Astrocyte (in vitro differentiated cells and primary cell): ENCODE measurements around the gene DNAH17. TPM values are rescaled to one million over a fixed set of nuclear protein-coding genes. Genes with fewer than 3 reads are reported as not detected.

Experiments
- DNase-seq: peaks from one replicate; pipeline ENCODE4 v3.0.0-alpha.2; 2010; ENCODE audit warnings: low read depth
- FAIRE-seq: peaks from 2 replicates; lab custom pipeline; 2011; peaks lifted over from hg19 to GRCh38; lab: Jason Lieb, UNC
- H2AFZ ChIP-seq: 2 replicates; pipeline ENCODE4 v1.6.0; 2012; ENCODE audit warnings: low read depth, low read length, inconsistent platforms
- H3K27ac ChIP-seq: 2 replicates; pipeline ENCODE4 v1.5.1; 2011; ENCODE audit warnings: low read depth, low read length, inconsistent platforms
- H3K27me3 ChIP-seq: 2 replicates; pipeline ENCODE4 v1.6.0; 2011; ENCODE audit warnings: low read length, inconsistent platforms; ENCODE audit not compliant: insufficient read depth
- H3K36me3 ChIP-seq: 2 replicates; pipeline ENCODE4 v1.5.1; 2011; ENCODE audit warnings: low read length, inconsistent platforms; ENCODE audit not compliant: insufficient read depth
- H3K4me1 ChIP-seq: 2 replicates; pipeline ENCODE4 v1.5.1; 2011; ENCODE audit warnings: low read length, inconsistent platforms; ENCODE audit not compliant: insufficient read depth
- H3K4me2 ChIP-seq: 2 replicates; pipeline ENCODE4 v1.6.0; 2012; ENCODE audit warnings: low read length, inconsistent platforms
- H3K4me3 ChIP-seq: 2 replicates; pipeline ENCODE4 v1.5.1; 2011; ENCODE audit warnings: low read depth, mild to moderate bottlenecking, low read length, inconsistent platforms; ENCODE audit not compliant: insufficient read depth
- H3K79me2 ChIP-seq: 2 replicates; pipeline ENCODE4 v1.6.0; 2012; ENCODE audit warnings: mild to moderate bottlenecking, low read length, inconsistent platforms; ENCODE audit not compliant: insufficient read depth
- H3K9ac ChIP-seq: 2 replicates; pipeline ENCODE4 v1.6.0; 2012; ENCODE audit warnings: mild to moderate bottlenecking, low read length, inconsistent platforms
- H3K9me3 ChIP-seq: 2 replicates; pipeline ENCODE4 v1.5.1; 2012; ENCODE audit warnings: low read depth, mild to moderate bottlenecking, low read length, inconsistent platforms; ENCODE audit not compliant: insufficient read depth
- H4K20me1 ChIP-seq: 2 replicates; pipeline ENCODE4 v1.6.0; 2012; ENCODE audit warnings: low read length, inconsistent platforms; ENCODE audit not compliant: insufficient read depth
- H3K27ac Mint-ChIP-seq: one replicate; pipeline ENCODE4 v1.8.0; 2021; ENCODE audit warnings: mild to moderate bottlenecking, mixed read lengths; ENCODE audit not compliant: unreplicated experiment
- H3K27me3 Mint-ChIP-seq: one replicate; pipeline ENCODE4 v1.8.0; 2021; ENCODE audit warnings: low read depth, mixed read lengths; ENCODE audit not compliant: unreplicated experiment
- H3K36me3 Mint-ChIP-seq: one replicate; pipeline ENCODE4 v1.8.0; 2021; ENCODE audit warnings: low read depth, mixed read lengths; ENCODE audit not compliant: unreplicated experiment
- H3K4me1 Mint-ChIP-seq: one replicate; pipeline ENCODE4 v1.8.0; 2021; ENCODE audit warnings: low read depth, mixed read lengths; ENCODE audit not compliant: unreplicated experiment
- H3K4me3 Mint-ChIP-seq: one replicate; pipeline ENCODE4 v1.8.0; 2021; ENCODE audit warnings: mild to moderate bottlenecking, moderate library complexity, mixed read lengths; ENCODE audit not compliant: unreplicated experiment
- H3K9me3 Mint-ChIP-seq: one replicate; pipeline ENCODE4 v1.8.0; 2021; ENCODE audit warnings: mild to moderate bottlenecking, mixed read lengths; ENCODE audit not compliant: unreplicated experiment
- CTCF ChIP-seq: IDR thresholded peaks from 2 replicates; pipeline ENCODE4 v1.5.1; 2011; ENCODE audit warnings: low read depth, mild to moderate bottlenecking, inconsistent platforms, low read length, moderate library complexity; ENCODE audit not compliant: insufficient read depth
- EZH2 ChIP-seq: IDR thresholded peaks from 2 replicates; pipeline ENCODE4 v1.6.1; 2012; ENCODE audit warnings: mild to moderate bottlenecking, low read length, inconsistent platforms; ENCODE audit not compliant: insufficient read depth
- total RNA-seq: library from RNA; stranded (reverse); gene quantifications from 2 replicates; pipeline ENCODE4 v1.2.1, GENCODE V29; 2021

Gene DNAH17
- total RNA-seq, 1 donor from 2014 or later = 0.14 TPM

GRCh38 chr17:78585006-78585630, 7.9 kb upstream of the DNAH17 start:
- H4K20me1 ChIP-seq = no peaks in the 10 kb centered on the region
- no peaks in the 10 kb centered on the region for H3K27me3 ChIP-seq
- Mint-ChIP-seq H3K9me3 (peaks cover 6% of the 10 kb centered on the region), H3K27ac (no peak overlapping the region), H3K36me3 (no peaks in the 10 kb centered on the region), H3K27me3 (peaks cover 42% of the 10 kb centered on the region), H3K4me1 (peaks cover 7% of the 10 kb centered on the region), H3K4me3 (no peak overlapping the region)
- H2AFZ ChIP-seq = no peak overlapping the region
- no peak overlapping the region for H3K27ac ChIP-seq
- no peak for TF ChIP-seq EZH2
- TF ChIP-seq CTCF = no peak
- H3K4me1 ChIP-seq = no peaks in the 10 kb centered on the region
- no peaks in the 10 kb centered on the region for H3K36me3 ChIP-seq
- no peaks in the 10 kb centered on the region for H3K9me3 ChIP-seq
- H3K4me3 ChIP-seq = no peak overlapping the region
- H3K9ac ChIP-seq = no peak overlapping the region
- no peaks in the 10 kb centered on the region for H3K79me2 ChIP-seq
- FAIRE-seq (no peak), DNase-seq (no peak)
- no peak overlapping the region for H3K4me2 ChIP-seq

GRCh38 chr17:78583091-78583490, 5.9 kb upstream of the DNAH17 start:
- TF ChIP-seq CTCF (no peak), EZH2 (no peak)
- Mint-ChIP-seq H3K4me1 (no peaks in the 10 kb centered on the region), H3K36me3 (no peaks in the 10 kb centered on the region), H3K4me3 (no peak overlapping the region), H3K27me3 (peaks cover 50% of the 10 kb centered on the region), H3K27ac (no peak overlapping the region), H3K9me3 (peaks cover 4% of the 10 kb centered on the region)
- no peak for DNase-seq
- no peaks in the 10 kb centered on the region for H3K27me3 ChIP-seq
- H3K4me2 ChIP-seq = no peak overlapping the region
- H3K79me2 ChIP-seq = no peaks in the 10 kb centered on the region
- H3K36me3 ChIP-seq = no peaks in the 10 kb centered on the region
- FAIRE-seq = no peak
- H3K4me3 ChIP-seq = no peak overlapping the region
- H3K4me1 ChIP-seq = no peaks in the 10 kb centered on the region
- no peak overlapping the region for H3K27ac ChIP-seq
- no peak overlapping the region for H2AFZ ChIP-seq
- no peaks in the 10 kb centered on the region for H3K9me3 ChIP-seq
- no peaks in the 10 kb centered on the region for H4K20me1 ChIP-seq
- H3K9ac ChIP-seq = no peak overlapping the region

- DNase-seq (no peak), FAIRE-seq (no peak)
- H3K79me2 ChIP-seq = no peaks in the 10 kb centered on the region
- H3K4me1 ChIP-seq = no peaks in the 10 kb centered on the region
- Mint-ChIP-seq H3K4me3 (no peak overlapping the region), H3K27me3 (peaks cover 36% of the 10 kb centered on the region), H3K4me1 (no peaks in the 10 kb centered on the region), H3K9me3 (peaks cover 4% of the 10 kb centered on the region), H3K36me3 (no peaks in the 10 kb centered on the region), H3K27ac (no peak overlapping the region)
- no peaks in the 10 kb centered on the region for H4K20me1 ChIP-seq
- H3K27ac ChIP-seq = no peak overlapping the region
- no peak overlapping the region for H3K9ac ChIP-seq
- H3K36me3 ChIP-seq = no peaks in the 10 kb centered on the region
- H3K9me3 ChIP-seq = no peaks in the 10 kb centered on the region
- H3K4me2 ChIP-seq = no peak overlapping the region
- no peak for TF ChIP-seq EZH2
- no peak for TF ChIP-seq CTCF
- no peak overlapping the region for H3K4me3 ChIP-seq
- H2AFZ ChIP-seq = no peak overlapping the region
- no peaks in the 10 kb centered on the region for H3K27me3 ChIP-seq
These were observed 4.1 kb upstream of the DNAH17 start for GRCh38 chr17:78581304-78581703.
